Femur (tissue), 1 donor: Measurements from ENCODE around the gene MCHR1.
A peak's percentile ranks its signal among the peaks of the same experiment; 100 is the strongest.
"Not testable (repeated sequence)": the region's sequence is repeated elsewhere in the genome, so short reads cannot be mapped to it uniquely, and the experiment has no call there.

Experiments used
- DNase-seq: peaks from one replicate; pipeline ENCODE4 v3.0.0-alpha.2; 2017

Gene MCHR1

GRCh38 chr22:40701274-40701673 is 22.0 kb downstream of the MCHR1 start:
- no peak for DNase-seq

GRCh38 chr22:40703174-40703573 is 23.9 kb downstream of the MCHR1 start:
- DNase-seq = no peak

DNA sequence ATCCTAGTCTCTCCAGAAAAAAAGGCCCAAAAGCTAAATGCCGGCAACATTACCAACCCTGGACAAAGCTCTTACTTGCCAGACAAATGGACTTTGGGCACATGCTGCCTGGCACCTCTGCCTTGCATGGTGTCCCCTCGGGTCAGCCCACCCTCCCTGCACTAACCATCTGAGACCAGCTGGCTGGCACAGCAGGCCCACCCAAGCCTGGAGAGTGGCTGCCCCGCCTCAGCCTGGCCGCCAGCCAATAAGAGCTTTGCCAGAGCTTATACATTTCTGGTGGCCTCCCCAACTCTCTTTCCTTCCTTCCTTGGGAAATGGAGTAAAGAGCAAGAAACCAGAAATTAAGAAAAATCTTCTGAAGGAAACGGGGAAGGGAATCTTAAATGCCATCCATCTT is 24.5 kb downstream of the MCHR1 start:
- peak; percentile 57 for DNase-seq

- no peak for DNase-seq
Measured at GRCh38 chr22:40705918-40706682, 26.8 kb downstream of the MCHR1 start.

DNA sequence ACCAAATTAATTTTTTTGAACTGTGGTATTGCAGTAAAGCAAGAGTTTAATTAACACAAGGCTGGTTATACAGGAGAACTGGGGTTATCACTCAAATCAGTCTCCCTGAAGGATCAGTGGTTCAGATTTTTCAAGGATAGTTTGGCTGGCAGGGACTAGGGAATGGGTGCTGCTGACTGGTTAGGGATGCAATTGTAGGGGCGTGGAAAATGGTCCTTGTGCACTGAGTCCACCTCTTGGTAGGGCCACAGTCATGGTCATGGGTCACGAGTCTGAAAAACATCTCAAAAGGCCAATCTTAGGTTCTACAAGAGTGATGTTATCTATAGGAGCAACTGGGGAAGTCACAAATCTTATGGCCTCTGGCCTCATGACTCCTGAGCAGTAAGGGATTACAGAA is 27.9 kb downstream of the MCHR1 start:
- no peak for DNase-seq

DNA sequence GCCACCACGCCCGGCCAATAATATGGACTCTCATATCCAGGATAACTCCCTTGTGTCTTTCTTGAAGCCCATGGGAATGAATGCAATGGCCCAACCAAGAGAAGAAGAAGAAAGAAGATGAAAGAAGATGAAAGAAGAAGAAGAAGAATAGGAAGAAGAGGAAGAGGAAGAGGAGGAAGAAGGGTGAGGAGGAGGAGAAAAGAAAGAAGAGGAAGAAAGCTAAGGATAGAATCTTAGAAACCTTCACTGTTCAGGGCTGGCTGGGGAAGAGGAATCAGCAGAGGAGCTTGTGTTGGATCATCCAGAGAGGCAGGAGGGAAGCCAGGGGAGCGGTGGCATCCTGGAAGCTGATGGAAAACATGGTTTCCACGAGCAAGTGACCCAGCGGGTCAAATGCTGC is 28.9 kb downstream of the MCHR1 start:
- DNase-seq = no peak

- DNase-seq = peak; percentile 58
Measured at GRCh38 chr22:40709752-40710413, 30.6 kb downstream of the MCHR1 start.

DNA sequence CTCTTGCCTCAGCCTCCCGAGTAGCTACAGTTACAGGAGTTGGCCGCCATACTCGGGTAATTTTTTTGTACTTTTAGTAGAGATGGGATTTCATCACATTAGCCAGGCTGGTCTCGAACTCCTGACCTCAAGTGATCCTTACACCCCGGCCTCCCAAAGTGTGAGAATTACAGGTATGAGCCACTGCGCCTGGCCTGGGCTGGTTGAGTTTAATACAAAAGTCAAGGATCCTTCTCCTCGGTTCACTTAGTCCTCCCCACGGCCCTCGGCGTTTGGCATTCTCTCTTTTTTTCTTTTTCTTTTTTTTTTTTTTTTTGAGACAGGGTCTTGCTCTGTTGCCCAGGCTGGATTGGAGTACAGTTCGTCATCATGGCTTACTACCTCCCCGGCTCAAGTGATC is 33.0 kb downstream of the MCHR1 start:
- DNase-seq = no peak

GRCh38 chr22:40714499-40715337 is 35.4 kb downstream of the MCHR1 start:
- DNase-seq = peak; percentile 70

- DNase-seq = no peak
Measured at GRCh38 chr22:40716116-40716515, 36.8 kb downstream of the MCHR1 start.

DNA sequence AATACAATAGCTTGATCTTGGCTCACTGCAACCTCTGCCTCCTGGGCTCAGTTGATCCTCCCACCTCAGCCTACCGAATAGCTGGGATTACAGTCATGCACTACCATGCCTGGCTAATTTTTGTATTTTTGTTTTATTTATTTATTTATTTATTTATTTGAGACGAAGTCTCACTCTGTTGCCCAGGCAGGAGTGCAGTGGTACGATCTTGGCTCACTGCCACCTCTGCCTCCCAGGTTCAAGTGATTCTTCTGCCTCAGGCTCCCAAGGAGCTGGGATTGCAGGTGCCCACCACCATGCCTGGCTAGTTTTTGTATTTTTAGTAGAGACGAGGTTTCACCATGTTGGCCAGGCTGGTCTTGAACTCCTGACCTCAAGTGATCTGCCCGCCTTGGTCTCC is 38.4 kb downstream of the MCHR1 start:
- not testable (repeated sequence) for DNase-seq

- DNase-seq = no peak
Measured at GRCh38 chr22:40718250-40719204, 39.2 kb downstream of the MCHR1 start.

GRCh38 chr22:40719599-40719998 is 40.3 kb downstream of the MCHR1 start:
- DNase-seq = no peak

DNA sequence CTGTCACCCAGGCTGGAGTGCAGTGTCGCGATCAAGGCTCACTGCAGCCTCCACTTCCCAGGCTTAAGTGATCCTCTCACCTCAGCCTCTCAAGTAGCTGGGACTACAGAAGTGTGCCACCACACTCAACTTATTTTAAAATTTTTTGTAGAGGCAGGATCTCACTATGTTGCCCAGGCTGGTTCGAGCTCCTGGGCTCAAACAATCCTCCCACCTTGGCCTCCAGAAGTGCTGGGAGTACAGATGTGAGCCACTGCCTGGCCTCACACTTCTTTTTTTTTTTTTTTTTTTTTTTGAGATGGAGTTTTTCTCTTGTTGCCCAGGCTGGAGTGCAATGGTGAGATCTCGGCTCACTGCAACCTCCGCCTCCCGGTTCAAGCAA is 40.9 kb downstream of the MCHR1 start:
- not testable (repeated sequence) for DNase-seq

DNA sequence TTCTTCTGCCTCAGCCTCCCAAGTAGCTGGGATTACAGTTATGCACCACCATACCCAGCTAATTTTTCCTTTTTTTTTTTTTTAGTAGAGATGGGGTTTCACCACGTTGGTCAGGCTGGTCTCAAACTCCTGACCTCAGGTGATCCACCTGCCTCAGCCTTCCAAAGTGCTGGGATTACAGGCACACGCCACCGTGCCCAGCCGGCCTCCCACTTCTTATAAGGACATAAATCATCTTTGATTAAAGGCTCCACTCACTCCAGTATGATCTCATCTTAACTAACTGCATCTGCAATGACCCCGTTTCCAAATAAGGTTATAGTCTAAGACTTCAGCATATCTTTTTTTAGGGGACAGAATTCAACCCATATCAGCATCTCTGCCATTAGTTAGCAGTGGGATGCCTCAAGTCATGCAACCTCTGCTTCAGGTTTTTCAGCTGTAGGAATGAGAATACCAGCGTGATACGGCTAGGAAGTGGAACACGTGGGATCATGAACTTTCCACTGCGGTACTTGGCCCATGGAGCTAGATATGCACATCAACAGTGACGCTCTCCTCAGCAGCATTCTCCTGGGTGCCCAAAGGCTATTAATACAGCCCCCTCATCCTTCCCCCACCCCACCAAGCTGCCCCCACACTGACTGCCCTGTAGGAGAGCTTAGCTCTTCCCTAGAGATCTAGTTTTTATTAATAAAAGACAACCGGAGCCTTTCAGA is 41.4 kb downstream of the MCHR1 start:
- DNase-seq = no peak

- DNase-seq = no peak
Measured at GRCh38 chr22:40721266-40721665, 42.0 kb downstream of the MCHR1 start.

DNA sequence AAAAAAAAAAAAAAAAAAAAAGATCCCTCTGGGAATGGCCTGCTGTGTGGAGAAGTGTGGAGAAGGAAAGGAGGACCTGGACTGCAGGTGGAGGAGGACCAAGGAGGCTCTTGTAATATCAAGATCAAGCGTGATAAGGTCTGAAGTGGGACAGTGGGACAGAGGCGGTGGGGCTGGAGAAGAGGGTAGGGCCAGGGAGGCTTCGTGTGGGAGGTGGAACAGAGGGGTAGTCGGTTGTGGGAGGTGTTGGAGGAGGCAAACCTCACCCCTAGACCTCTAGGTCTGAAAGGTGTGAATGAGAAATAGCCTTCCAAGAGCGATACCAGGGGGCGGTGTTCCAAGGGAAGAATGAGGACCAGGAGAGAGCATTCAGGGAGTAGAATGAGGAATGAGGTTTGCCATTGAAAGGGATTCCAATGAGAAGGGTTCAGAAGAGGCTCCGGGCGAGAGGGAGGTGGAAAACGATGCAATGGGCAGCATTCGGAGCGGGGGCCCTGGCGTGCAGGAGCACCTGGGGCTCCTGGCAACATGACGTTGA is 44.2 kb downstream of the MCHR1 start:
- DNase-seq = no peak

GRCh38 chr22:40726514-40726913 is 47.2 kb downstream of the MCHR1 start:
- no peak for DNase-seq

GRCh38 chr22:40727070-40727963 is 48.0 kb downstream of the MCHR1 start:
- no peak for DNase-seq

DNA sequence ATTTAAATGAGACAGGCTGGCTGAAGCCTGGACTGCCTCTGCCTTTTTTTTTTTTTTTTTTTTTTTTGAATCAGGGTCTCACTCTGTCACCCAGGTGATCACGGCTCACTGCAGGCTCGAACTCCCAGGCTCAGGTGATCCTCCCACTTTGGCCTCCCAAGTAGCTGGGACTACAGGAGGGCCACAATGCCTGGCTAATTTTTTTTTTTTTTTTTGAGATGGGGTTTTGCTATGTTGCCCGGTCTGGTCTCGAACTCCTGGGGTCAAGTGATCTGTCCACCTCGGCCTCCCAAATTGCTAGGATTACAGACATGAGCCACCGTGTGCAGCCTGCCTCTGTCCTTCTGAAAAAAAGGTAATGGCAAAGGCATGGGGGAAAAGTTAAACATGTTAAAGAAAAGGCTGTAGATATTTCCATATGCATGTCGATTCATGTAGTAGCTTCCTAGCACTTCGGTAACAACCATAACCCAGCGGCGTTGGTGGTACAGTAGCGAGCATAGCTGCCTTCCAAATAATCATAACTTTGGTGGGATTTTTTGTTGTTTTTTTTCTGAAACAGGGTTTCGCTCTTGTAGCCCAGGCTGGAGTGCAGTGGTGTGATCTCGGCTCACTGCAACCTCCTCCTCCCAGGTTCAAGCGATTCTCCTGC is 48.8 kb downstream of the MCHR1 start:
- no peak for DNase-seq
